Measurements from ENCODE around the gene BHLHE41. TPM values are rescaled to one million over a fixed set of nuclear protein-coding genes. Genes with fewer than 3 reads are reported as not detected.

BHLHE41 gene
- polyA plus RNA-seq, 2 of the 4 experiments (the other 2 are of a cell fraction) = 0.41 to 0.81 TPM

GRCh38 chr12:26172946-26173552 lies 48.2 kb upstream of the BHLHE41 start:
- FAIRE-seq = no peak
- WGBS (ENCODE audit: missing lambda C conversion rate) = 63% methylated on average over 4 of the region's 4 CpGs
- Histone ChIP-seq H3K4me1 (no peaks in the 10 kb centered on the region), H3K4me2 (no peak overlapping the region), H3K9me3 (no peaks in the 10 kb centered on the region), H3K4me3 (no peak overlapping the region), H3K27ac (no peak overlapping the region)
- TF ChIP-seq E2F6 (IDR thresholded peaks at IDR 0.05; ENCODE audit: borderline replicate concordance, low read depth) (no peak), GATA3 (IDR thresholded peaks at IDR 0.05; ENCODE audit: borderline replicate concordance) (no peak), NPAS2 (CRISPR knock-in tag; IDR thresholded peaks at IDR 0.05; ENCODE audit: borderline replicate concordance) (no peak), EP300 (IDR thresholded peaks at IDR 0.05) (no peak), RAD21 (conservative IDR thresholded peaks at IDR 0.05 in 1 of 2, IDR thresholded peaks at IDR 0.05 in 1 of 2) (no peak), ZNF302 (CRISPR knock-in tag; IDR thresholded peaks at IDR 0.05) (no peak), CEBPB (IDR thresholded peaks at IDR 0.05) (no peak), JUNB (IDR thresholded peaks at IDR 0.05) (no peak), BCL3 (IDR thresholded peaks at IDR 0.05) (no peak), KDM5A (IDR thresholded peaks at IDR 0.05) (no peak), FOXS1 (CRISPR knock-in tag; IDR thresholded peaks at IDR 0.05) (no peak), RARB (CRISPR knock-in tag; IDR thresholded peaks at IDR 0.05) (no peak), MYC (IDR thresholded peaks at IDR 0.05; ENCODE audit: borderline replicate concordance, low read length) (no peak), CBX2 (IDR thresholded peaks at IDR 0.05; ENCODE audit: borderline replicate concordance, low read depth) (no peak), POLR2A (IDR thresholded peaks at IDR 0.05; ENCODE audit: low read length) (no peak), CTCF (IDR thresholded peaks at IDR 0.05) (no peak), TFCP2L1 (CRISPR knock-in tag; IDR thresholded peaks at IDR 0.05) (no peak)
- TF ChIP-seq, protein P1, sequence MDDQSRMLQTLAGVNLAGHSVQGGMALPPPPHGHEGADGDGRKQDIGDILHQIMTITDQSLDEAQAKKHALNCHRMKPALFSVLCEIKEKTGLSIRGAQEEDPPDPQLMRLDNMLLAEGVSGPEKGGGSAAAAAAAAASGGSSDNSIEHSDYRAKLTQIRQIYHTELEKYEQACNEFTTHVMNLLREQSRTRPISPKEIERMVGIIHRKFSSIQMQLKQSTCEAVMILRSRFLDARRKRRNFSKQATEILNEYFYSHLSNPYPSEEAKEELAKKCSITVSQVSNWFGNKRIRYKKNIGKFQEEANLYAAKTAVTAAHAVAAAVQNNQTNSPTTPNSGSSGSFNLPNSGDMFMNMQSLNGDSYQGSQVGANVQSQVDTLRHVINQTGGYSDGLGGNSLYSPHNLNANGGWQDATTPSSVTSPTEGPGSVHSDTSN (IDR thresholded peaks at IDR 0.05) = no peak
- ChIA-PET POLR2A (no interaction called here), CTCF (interaction anchor here (0.6 kb wide), 2 partner anchors 12 to 653 kb away, joined by 3 to 5 read pairs; no protein-coding TSS in a partner anchor)
- no peak for DNase-seq (ENCODE audit: low read depth in 1 of 2, low spot score in 1 of 2)
- ATAC-seq = no peak

DNA sequence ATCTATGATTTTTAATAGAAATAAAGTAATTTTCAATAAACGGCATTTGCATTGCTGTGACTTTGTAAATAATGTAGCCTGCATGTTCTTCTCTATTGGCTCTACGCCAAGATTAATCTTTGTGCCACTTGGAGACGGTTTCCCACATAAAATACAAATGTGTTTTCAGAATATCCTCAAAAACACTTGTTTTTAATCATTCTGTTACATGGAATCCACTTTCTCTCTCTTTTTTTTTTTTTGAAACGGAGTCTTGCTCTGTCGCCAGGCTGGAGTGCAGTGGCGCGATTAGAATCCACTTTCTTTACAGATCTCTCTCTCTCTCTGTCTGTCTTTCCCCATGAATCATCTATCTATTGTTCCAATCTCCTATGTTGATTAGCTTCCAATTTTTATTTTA lies 47.7 kb upstream of the BHLHE41 start:
- TF ChIP-seq KDM1A (IDR thresholded peaks at IDR 0.05; ENCODE audit: low read depth) (no peak), E2F6 (IDR thresholded peaks at IDR 0.05; ENCODE audit: borderline replicate concordance, low read depth) (no peak)
- ATAC-seq (no peak), DNase-seq (ENCODE audit: low read depth in 1 of 2, low spot score in 1 of 2) (no peak), FAIRE-seq (no peak)
- Histone ChIP-seq H3K27ac (no peak overlapping the region), H3K4me2 (no peak overlapping the region), H3K4me1 (no peaks in the 10 kb centered on the region), H3K9me3 (no peaks in the 10 kb centered on the region), H3K4me3 (no peak overlapping the region)
- ChIA-PET CTCF (interaction anchor here (0.6 kb wide), 1 partner anchor 653 kb away, joined by 3 read pairs; no protein-coding TSS in a partner anchor), POLR2A (no interaction called here)
- WGBS (ENCODE audit: missing lambda C conversion rate) = 81% methylated on average over 7 of the region's 7 CpGs

All from A549 (cell line).